Trophoblast cell (in vitro differentiated cells and primary cell): Measurements from ENCODE around the gene TOR4A.
A peak's percentile ranks its signal among the peaks of the same experiment; 100 is the strongest.

ENCODE experiments used
- DNase-seq, 2 donors: peaks; one replicate each; pipeline ENCODE4 v3.0.0-alpha.2; 2016
- H2AFZ ChIP-seq: 2 replicates; pipeline ENCODE4 v1.6.1; 2013; ENCODE audit warnings: low read length, moderate library complexity, mild to moderate bottlenecking; ENCODE audit not compliant: insufficient read depth, poor library complexity
- H2AK5ac ChIP-seq: 2 replicates; pipeline ENCODE4 v1.6.1; 2013; ENCODE audit warnings: mild to moderate bottlenecking, low read length
- H2BK120ac ChIP-seq: 2 replicates; pipeline ENCODE4 v1.6.1; 2013; ENCODE audit warnings: low read length, mild to moderate bottlenecking, moderate library complexity; ENCODE audit not compliant: insufficient read depth, poor library complexity
- H2BK12ac ChIP-seq: 2 replicates; pipeline ENCODE4 v1.6.1; 2013; ENCODE audit warnings: mild to moderate bottlenecking, low read length, moderate library complexity
- H2BK5ac ChIP-seq: 2 replicates; pipeline ENCODE4 v1.6.1; 2013; ENCODE audit warnings: low read length, low read depth, moderate library complexity, mild to moderate bottlenecking; ENCODE audit not compliant: poor library complexity
- H3K14ac ChIP-seq: 2 replicates; pipeline ENCODE4 v1.6.1; 2013; ENCODE audit warnings: mild to moderate bottlenecking, low read length
- H3K18ac ChIP-seq: 2 replicates; pipeline ENCODE4 v1.6.1; 2013; ENCODE audit warnings: mild to moderate bottlenecking, low read length
- H3K23ac ChIP-seq: 2 replicates; pipeline ENCODE4 v1.6.1; 2013; ENCODE audit warnings: low read length
- H3K27ac ChIP-seq: 2 replicates; pipeline ENCODE4 v1.5.1; 2013; ENCODE audit warnings: low read depth, mild to moderate bottlenecking, inconsistent platforms, low read length, moderate library complexity
- H3K27me3 ChIP-seq: 2 replicates; pipeline ENCODE4 v1.6.1; 2013; ENCODE audit warnings: inconsistent platforms, mild to moderate bottlenecking, low read length, moderate library complexity; ENCODE audit not compliant: insufficient read depth
- H3K36me3 ChIP-seq, 2 experiments: 1 replicate in 1 of 2; 2 replicates in 1 of 2; pipeline ENCODE4 v1.6.1; 2013; ENCODE audit warnings: low read length in 2 of 2, mild to moderate bottlenecking in 2 of 2, moderate library complexity in 1 of 2; ENCODE audit not compliant: insufficient read depth in 2 of 2, control insufficient read depth in 1 of 2
- H3K4ac ChIP-seq: 2 replicates; pipeline ENCODE4 v1.6.1; 2013; ENCODE audit warnings: low read depth, mild to moderate bottlenecking, low read length, moderate library complexity
- H3K4me1 ChIP-seq, 2 experiments: 1 replicate in 1 of 2; 2 replicates in 1 of 2; pipeline ENCODE4 v1.6.1; 2013; ENCODE audit warnings: low read length in 2 of 2, mild to moderate bottlenecking in 2 of 2, moderate library complexity in 1 of 2; ENCODE audit not compliant: insufficient read depth in 2 of 2, control insufficient read depth in 1 of 2
- H3K4me2 ChIP-seq: 2 replicates; pipeline ENCODE4 v1.6.1; 2013; ENCODE audit warnings: inconsistent platforms, mild to moderate bottlenecking, low read length, moderate library complexity
- H3K4me3 ChIP-seq: 2 replicates; pipeline ENCODE4 v1.5.1; 2013; ENCODE audit warnings: mild to moderate bottlenecking, low read depth, low read length, inconsistent platforms
- H3K79me1 ChIP-seq: one replicate; pipeline ENCODE4 v1.6.1; 2013; ENCODE audit warnings: low read length
- H3K79me2 ChIP-seq: 2 replicates; pipeline ENCODE4 v1.6.1; 2013; ENCODE audit warnings: low read length, mild to moderate bottlenecking; ENCODE audit not compliant: control insufficient read depth, insufficient read depth, poor library complexity
- H3K9ac ChIP-seq: 2 replicates; pipeline ENCODE4 v1.6.1; 2013; ENCODE audit warnings: mild to moderate bottlenecking, low read length
- H3K9me3 ChIP-seq: 2 replicates; pipeline ENCODE4 v1.6.1; 2013; ENCODE audit warnings: low read depth, mild to moderate bottlenecking, control low read depth, inconsistent platforms, low read length; ENCODE audit not compliant: insufficient read depth
- H4K12ac ChIP-seq: 2 replicates; pipeline ENCODE4 v1.6.1; 2013; ENCODE audit warnings: low read depth, mild to moderate bottlenecking, low read length, moderate library complexity
- H4K8ac ChIP-seq: 2 replicates; pipeline ENCODE4 v1.6.1; 2013; ENCODE audit warnings: low read depth, mild to moderate bottlenecking, low read length, moderate library complexity
- H4K91ac ChIP-seq: one replicate; pipeline ENCODE4 v1.6.1; 2013; ENCODE audit warnings: low read depth, mild to moderate bottlenecking, low read length, moderate library complexity
- WGBS: extraction: QIAGEN DNeasy Blood & Tissue Kit; methylation state at CpG from one replicate; pipeline ENCODE4 v1.1.7; 2013; ENCODE audit warnings: missing lambda C conversion rate; ENCODE audit not compliant: insufficient read length, insufficient coverage; ENCODE audit errors: extremely low coverage; 5-methylcytosine and 5-hydroxymethylcytosine counted together

The TOR4A gene

GRCh38 chr9:137305060-137305797 is 27.7 kb downstream of the TOR4A start:
- Histone ChIP-seq H3K79me2 (no peaks in the 10 kb centered on the region), H3K27ac (no peak overlapping the region), H3K4me1 (peaks cover 9 to 22% of the 10 kb centered on the region in 2 experiments), H3K27me3 (peaks cover 5% of the 10 kb centered on the region), H2AK5ac (no peak overlapping the region), H2BK120ac (no peak overlapping the region), H4K12ac (no peak overlapping the region), H2BK5ac (no peak overlapping the region), H3K18ac (no peak overlapping the region), H3K4me2 (no peak overlapping the region), H3K23ac (no peak overlapping the region), H3K4me3 (no peak overlapping the region), H3K14ac (no peak overlapping the region), H2AFZ (no peak overlapping the region), H2BK12ac (no peak overlapping the region), H4K8ac (no peak overlapping the region), H3K79me1 (peaks cover 2% of the 10 kb centered on the region), H4K91ac (no peak overlapping the region), H3K36me3 (no peaks in the 10 kb centered on the region), H3K9me3 (no peaks in the 10 kb centered on the region), H3K4ac (no peak overlapping the region), H3K9ac (no peak overlapping the region)
- WGBS = no CpG with 5 or more reads among the region's 36 CpGs
- DNase-seq = peak in 1 of 2 donors; percentile 22

GRCh38 chr9:137305798-137306065 is 28.2 kb downstream of the TOR4A start:
- no peak overlapping the region for H4K8ac ChIP-seq
- peaks cover 5% of the 10 kb centered on the region for H3K27me3 ChIP-seq
- H2AK5ac ChIP-seq = no peak overlapping the region
- H3K36me3 ChIP-seq = no peaks in the 10 kb centered on the region
- no peak overlapping the region for H3K18ac ChIP-seq
- no peak overlapping the region for H3K4me2 ChIP-seq
- no peak overlapping the region for H4K12ac ChIP-seq
- H3K27ac ChIP-seq = no peak overlapping the region
- no peak overlapping the region for H3K23ac ChIP-seq
- H3K14ac ChIP-seq = no peak overlapping the region
- no peak overlapping the region for H3K4ac ChIP-seq
- no peak overlapping the region for H4K91ac ChIP-seq
- H2BK5ac ChIP-seq = no peak overlapping the region
- no peak for DNase-seq
- H3K4me3 ChIP-seq = no peak overlapping the region
- no peak overlapping the region for H2BK120ac ChIP-seq
- H2BK12ac ChIP-seq = no peak overlapping the region
- no CpG with 5 or more reads among the region's 8 CpGs for WGBS
- peaks cover 9 to 19% of the 10 kb centered on the region in 2 experiments for H3K4me1 ChIP-seq
- no peaks in the 10 kb centered on the region for H3K9me3 ChIP-seq
- peaks cover 2% of the 10 kb centered on the region for H3K79me1 ChIP-seq
- H3K79me2 ChIP-seq = no peaks in the 10 kb centered on the region
- H2AFZ ChIP-seq = no peak overlapping the region
- no peak overlapping the region for H3K9ac ChIP-seq

- Histone ChIP-seq H3K9ac (no peak overlapping the region), H3K4ac (no peak overlapping the region), H3K36me3 (no peaks in the 10 kb centered on the region), H3K14ac (no peak overlapping the region), H3K4me1 (peaks cover 9 to 16% of the 10 kb centered on the region in 2 experiments), H4K8ac (no peak overlapping the region), H3K79me2 (no peaks in the 10 kb centered on the region), H2BK5ac (no peak overlapping the region), H2AFZ (no peak overlapping the region), H3K27ac (no peak overlapping the region), H3K23ac (no peak overlapping the region), H3K79me1 (peaks cover 2% of the 10 kb centered on the region), H2BK12ac (no peak overlapping the region), H3K27me3 (peaks cover 5% of the 10 kb centered on the region), H2AK5ac (no peak overlapping the region), H3K4me3 (no peak overlapping the region), H3K18ac (no peak overlapping the region), H3K9me3 (no peaks in the 10 kb centered on the region), H3K4me2 (no peak overlapping the region), H4K12ac (no peak overlapping the region), H4K91ac (no peak overlapping the region), H2BK120ac (no peak overlapping the region)
- DNase-seq = no peak
- WGBS = no CpG with 5 or more reads among the region's 30 CpGs
These were observed 28.7 kb downstream of the TOR4A start for GRCh38 chr9:137306066-137306849.

GRCh38 chr9:137306850-137307254 is 29.3 kb downstream of the TOR4A start:
- H3K18ac ChIP-seq = no peak overlapping the region
- H2AFZ ChIP-seq = no peak overlapping the region
- H3K9ac ChIP-seq = no peak overlapping the region
- H3K79me2 ChIP-seq = no peaks in the 10 kb centered on the region
- H3K4me3 ChIP-seq = no peak overlapping the region
- no peak overlapping the region for H2AK5ac ChIP-seq
- peaks cover 5% of the 10 kb centered on the region for H3K27me3 ChIP-seq
- no peaks in the 10 kb centered on the region for H3K36me3 ChIP-seq
- H3K9me3 ChIP-seq = no peaks in the 10 kb centered on the region
- H4K91ac ChIP-seq = no peak overlapping the region
- H3K27ac ChIP-seq = no peak overlapping the region
- H3K4me1 ChIP-seq = peaks cover 4 to 11% of the 10 kb centered on the region in 2 experiments
- no peak overlapping the region for H3K4me2 ChIP-seq
- peaks cover 2% of the 10 kb centered on the region for H3K79me1 ChIP-seq
- WGBS = no CpG with 5 or more reads among the region's 23 CpGs
- no peak overlapping the region for H3K14ac ChIP-seq
- H3K23ac ChIP-seq = no peak overlapping the region
- H2BK12ac ChIP-seq = no peak overlapping the region
- H2BK120ac ChIP-seq = no peak overlapping the region
- H2BK5ac ChIP-seq = no peak overlapping the region
- H3K4ac ChIP-seq = no peak overlapping the region
- peak; percentile 45 to 62 for DNase-seq
- no peak overlapping the region for H4K12ac ChIP-seq
- no peak overlapping the region for H4K8ac ChIP-seq
